Right ventricle myocardium inferior (tissue), 1 donor: ENCODE measurements around the gene RPGRIP1L. TPM values are rescaled to one million over a fixed set of nuclear protein-coding genes. Genes with fewer than 3 reads are reported as not detected.

Experiments used
- ATAC-seq: fragments of 200-7000 bp; cut with Tn5 transposase; one replicate; pipeline ENCODE4 v1.9.1; 2020; ENCODE audit warnings: mild to moderate bottlenecking, moderate library complexity
- DNase-seq: peaks from one replicate; pipeline ENCODE4 v3.0.0; 2021; ENCODE audit errors: missing footprints
- intact Hi-C: fragments of 100-400 bp; cut with DNase I; formaldehyde crosslinking; loops from one replicate; pipeline ENCODE4 v1.11.0; 2022
- long read RNA-seq: library from polyadenylated mRNA; unstranded; transcript quantifications from one replicate; pipeline ENCODE4 v2.0.0, GENCODE V29; 2021
- total RNA-seq: library from RNA; stranded (reverse); fragmentation: NEBNext Ultra II Directional; extraction: Animal tissue kit (Norgen Biotek cat#: 25700); gene quantifications from one replicate; pipeline ENCODE4 v1.2.1, GENCODE V29; 2021
- donor health status: DM: no; HTN: yes; CAD: no; lungs with severe emphysema.

RPGRIP1L gene
- total RNA-seq = 2.1 TPM
- long read RNA-seq = 0 reads

GRCh38 chr16:53703590-53704444 lies at the start of gene RPGRIP1L, which contains the start of gene FTO:
RPGRIP1L (minus strand) TSS chr16:53703859; CDS start chr16:53700723, 3,136 bp downstream.
FTO (plus strand) TSS chr16:53704156.
- ATAC-seq (peak; percentile 99), DNase-seq (peak; percentile 98)
- intact Hi-C loops = loop anchor here (10.0 kb wide), 2 partner anchors 649 to 1231 kb away; partner anchors contain the start of genes CHD9, CHD9NB and IRX5

GRCh38 chr16:53753431-53753830 lies 49.8 kb upstream of the RPGRIP1L start:
- intact Hi-C loops = no loop called here
- ATAC-seq (no peak), DNase-seq (no peak)

GRCh38 chr16:53752560-53752959 lies 48.9 kb upstream of the RPGRIP1L start:
- ATAC-seq (no peak), DNase-seq (no peak)
- intact Hi-C loops = no loop called here

- ATAC-seq (no peak), DNase-seq (no peak)
- intact Hi-C loops = no loop called here
These were observed 42.2 kb upstream of the RPGRIP1L start for GRCh38 chr16:53745753-53746266.

GRCh38 chr16:53745086-53745485 lies 41.4 kb upstream of the RPGRIP1L start:
- intact Hi-C loops = no loop called here
- no peak for DNase-seq
- ATAC-seq = no peak

GRCh38 chr16:53744449-53744848 lies 40.8 kb upstream of the RPGRIP1L start:
- ATAC-seq = no peak

GRCh38 chr16:53743149-53743566 lies 39.5 kb upstream of the RPGRIP1L start:
- intact Hi-C loops = no loop called here
- ATAC-seq (no peak), DNase-seq (no peak)

More at GRCh38 chr16:53744449-53744848, 40.8 kb upstream of the RPGRIP1L start:
- DNase-seq = no peak
- intact Hi-C loops = no loop called here

- DNase-seq = no peak
- intact Hi-C loops = no loop called here
- ATAC-seq = no peak
These were observed 37.9 kb upstream of the RPGRIP1L start for GRCh38 chr16:53741546-53741945.

GRCh38 chr16:53740933-53741531 lies 37.4 kb upstream of the RPGRIP1L start:
- no peak for ATAC-seq
- no peak for DNase-seq
- intact Hi-C loops = no loop called here

- intact Hi-C loops = no loop called here
- ATAC-seq = no peak
- DNase-seq = no peak
These were observed 36.8 kb upstream of the RPGRIP1L start for GRCh38 chr16:53740476-53740875.

GRCh38 chr16:53737552-53737951 lies 33.9 kb upstream of the RPGRIP1L start:
- DNase-seq (no peak), ATAC-seq (no peak)
- intact Hi-C loops = no loop called here

- intact Hi-C loops = no loop called here
- ATAC-seq (no peak), DNase-seq (no peak)
These were observed 32.6 kb upstream of the RPGRIP1L start for GRCh38 chr16:53736297-53736696.

- ATAC-seq (no peak), DNase-seq (no peak)
- intact Hi-C loops = no loop called here
These were observed 31.2 kb upstream of the RPGRIP1L start for GRCh38 chr16:53734908-53735307.

GRCh38 chr16:53732296-53732929 lies 28.8 kb upstream of the RPGRIP1L start:
- no peak for DNase-seq
- peak; percentile 60 for ATAC-seq
- intact Hi-C loops = no loop called here

GRCh38 chr16:53730693-53731092 lies 27.0 kb upstream of the RPGRIP1L start:
- intact Hi-C loops = no loop called here
- DNase-seq (no peak), ATAC-seq (no peak)

- DNase-seq (no peak), ATAC-seq (no peak)
- intact Hi-C loops = no loop called here
These were observed 23.0 kb upstream of the RPGRIP1L start for GRCh38 chr16:53726625-53727024.

GRCh38 chr16:53721017-53721416 lies 17.4 kb upstream of the RPGRIP1L start:
- intact Hi-C loops = no loop called here

GRCh38 chr16:53717577-53717976 lies 13.9 kb upstream of the RPGRIP1L start:
- ATAC-seq = no peak
- no peak for DNase-seq
- intact Hi-C loops = no loop called here

More at GRCh38 chr16:53721017-53721416, 17.4 kb upstream of the RPGRIP1L start:
- no peak for ATAC-seq
- DNase-seq = no peak

GRCh38 chr16:53715023-53715384 lies 11.3 kb upstream of the RPGRIP1L start:
- intact Hi-C loops = no loop called here
- ATAC-seq (no peak), DNase-seq (no peak)
